ENCODE data around the gene ZBTB25. TPM values are rescaled to one million over a fixed set of nuclear protein-coding genes. Genes with fewer than 3 reads are reported as not detected.
A peak's percentile ranks its signal among the peaks of the same experiment; 100 is the strongest.

ZBTB25 gene
- polyA plus RNA-seq, 1 experiment: 6.1 TPM

DNA sequence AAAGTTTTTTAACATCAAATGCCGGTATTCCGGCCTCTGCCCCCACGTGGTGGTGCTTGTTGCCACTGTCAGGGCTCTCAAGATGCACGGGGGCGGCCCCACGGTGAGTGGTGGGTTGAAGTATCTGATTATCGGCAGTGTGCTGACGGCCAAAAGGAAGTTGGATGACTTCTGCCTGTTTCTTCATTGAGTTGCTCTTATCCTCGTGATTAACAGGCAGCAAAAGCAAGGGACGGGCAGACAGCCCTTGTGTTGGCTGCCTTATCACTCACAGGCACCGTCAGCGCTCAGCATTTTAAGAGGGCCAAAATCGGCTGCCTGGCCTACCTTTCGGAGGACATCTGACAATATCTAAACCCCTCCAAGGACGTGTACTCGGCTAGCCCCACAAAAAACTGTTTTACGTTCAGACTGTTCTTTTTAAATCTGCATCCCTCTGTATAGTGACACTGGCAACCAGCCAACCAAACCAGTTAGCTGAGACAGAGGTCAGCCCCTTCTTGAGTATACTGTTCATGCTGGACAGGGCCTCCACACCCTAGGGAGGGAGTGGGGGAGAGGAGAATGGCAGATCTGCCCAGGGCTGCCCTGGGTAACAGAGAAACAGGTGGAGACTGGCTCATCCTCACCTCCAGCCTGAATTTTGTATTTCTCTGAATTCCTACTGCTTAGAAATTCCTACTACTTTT lies 61.2 kb downstream of the ZBTB25 start:
- TF ChIP-seq, protein P1, sequence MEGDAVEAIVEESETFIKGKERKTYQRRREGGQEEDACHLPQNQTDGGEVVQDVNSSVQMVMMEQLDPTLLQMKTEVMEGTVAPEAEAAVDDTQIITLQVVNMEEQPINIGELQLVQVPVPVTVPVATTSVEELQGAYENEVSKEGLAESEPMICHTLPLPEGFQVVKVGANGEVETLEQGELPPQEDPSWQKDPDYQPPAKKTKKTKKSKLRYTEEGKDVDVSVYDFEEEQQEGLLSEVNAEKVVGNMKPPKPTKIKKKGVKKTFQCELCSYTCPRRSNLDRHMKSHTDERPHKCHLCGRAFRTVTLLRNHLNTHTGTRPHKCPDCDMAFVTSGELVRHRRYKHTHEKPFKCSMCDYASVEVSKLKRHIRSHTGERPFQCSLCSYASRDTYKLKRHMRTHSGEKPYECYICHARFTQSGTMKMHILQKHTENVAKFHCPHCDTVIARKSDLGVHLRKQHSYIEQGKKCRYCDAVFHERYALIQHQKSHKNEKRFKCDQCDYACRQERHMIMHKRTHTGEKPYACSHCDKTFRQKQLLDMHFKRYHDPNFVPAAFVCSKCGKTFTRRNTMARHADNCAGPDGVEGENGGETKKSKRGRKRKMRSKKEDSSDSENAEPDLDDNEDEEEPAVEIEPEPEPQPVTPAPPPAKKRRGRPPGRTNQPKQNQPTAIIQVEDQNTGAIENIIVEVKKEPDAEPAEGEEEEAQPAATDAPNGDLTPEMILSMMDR (IDR thresholded peaks at IDR 0.05; ENCODE audit: insufficient read depth, low read depth, low read length): no peak
- H3K4me3 ChIP-seq (ENCODE audit: low read depth, low read length): no peak overlapping the region
- H3K36me3 ChIP-seq (ENCODE audit: control insufficient read depth, insufficient read depth, low read length): peaks cover 3% of the 10 kb centered on the region
- no peaks in the 10 kb centered on the region for H3K27me3 ChIP-seq (ENCODE audit: control insufficient read depth, insufficient read depth, low read length)
- ChIA-PET CTCF (interaction anchor here (0.7 to 1.6 kb wide), 2 partner anchors 12 to 18 kb away, joined by 3 to 5 read pairs; no protein-coding TSS in a partner anchor), POLR2A (no interaction called here)
- DNase-seq (ENCODE audit: low read depth): no peak

DNA sequence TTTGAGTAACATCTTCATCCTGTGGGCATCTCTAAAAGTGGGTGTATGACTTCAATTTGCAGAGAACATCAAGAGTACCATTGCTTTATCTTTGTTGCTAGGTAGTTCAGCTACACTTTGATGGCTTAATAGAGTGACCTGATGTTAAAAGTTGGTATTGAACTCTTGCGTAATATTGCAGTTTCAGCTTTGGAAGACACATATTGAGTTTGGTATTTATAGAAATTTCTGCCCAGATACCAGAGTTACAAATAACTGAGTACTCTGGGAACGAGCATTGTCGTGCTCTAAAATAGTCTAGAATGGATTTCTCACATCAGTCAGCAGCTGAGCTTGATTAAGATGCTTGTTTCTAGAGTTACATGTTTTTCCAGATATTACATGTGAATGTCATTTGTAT lies 63.1 kb downstream of the ZBTB25 start:
- no peak for DNase-seq (ENCODE audit: low read depth)
- no peaks in the 10 kb centered on the region for H3K27me3 ChIP-seq (ENCODE audit: control insufficient read depth, insufficient read depth, low read length)
- TF ChIP-seq, protein P1 (IDR thresholded peaks at IDR 0.05; ENCODE audit: insufficient read depth, low read depth, low read length): no peak
- CTCF ChIA-PET: interaction anchor here (1.0 to 4.1 kb wide), 3 partner anchors 11 to 38 kb away, joined by 4 to 22 read pairs (median 5); no protein-coding TSS in a partner anchor
- POLR2A ChIA-PET: interaction anchor here (0.6 kb wide), 1 partner anchor 10 kb away, joined by 3 read pairs; no protein-coding TSS in a partner anchor
- H3K4me3 ChIP-seq (ENCODE audit: low read depth, low read length): no peak overlapping the region
- H3K36me3 ChIP-seq (ENCODE audit: control insufficient read depth, insufficient read depth, low read length): peaks cover 3% of the 10 kb centered on the region

GRCh38 chr14:64439141-64439540 lies 64.5 kb downstream of the ZBTB25 start:
- DNase-seq (ENCODE audit: low read depth): no peak
- POLR2A ChIA-PET: no interaction called here
- H3K4me3 ChIP-seq (ENCODE audit: low read depth, low read length): no peak overlapping the region
- TF ChIP-seq, protein P1 (IDR thresholded peaks at IDR 0.05; ENCODE audit: insufficient read depth, low read depth, low read length): no peak
- no peaks in the 10 kb centered on the region for H3K27me3 ChIP-seq (ENCODE audit: control insufficient read depth, insufficient read depth, low read length)
- CTCF ChIA-PET: interaction anchor here (0.6 to 4.1 kb wide), 2 partner anchors 10 to 14 kb away, joined by 3 to 22 read pairs; no protein-coding TSS in a partner anchor
- H3K36me3 ChIP-seq (ENCODE audit: control insufficient read depth, insufficient read depth, low read length): peaks cover 2% of the 10 kb centered on the region

- TF ChIP-seq, protein P1 (IDR thresholded peaks at IDR 0.05; ENCODE audit: insufficient read depth, low read depth, low read length): no peak
- H3K4me3 ChIP-seq (ENCODE audit: low read depth, low read length): no peak overlapping the region
- CTCF ChIA-PET: interaction anchor here (0.8 to 4.1 kb wide), 3 partner anchors 9 to 326 kb away, joined by 3 to 22 read pairs (median 4); no protein-coding TSS in a partner anchor
- no peaks in the 10 kb centered on the region; the same call in 1 of the 2 replicates for H3K36me3 ChIP-seq (ENCODE audit: control insufficient read depth, insufficient read depth, low read length)
- no peaks in the 10 kb centered on the region for H3K27me3 ChIP-seq (ENCODE audit: control insufficient read depth, insufficient read depth, low read length)
- peak; percentile 59 for DNase-seq (ENCODE audit: low read depth)
- POLR2A ChIA-PET: no interaction called here
These were observed 65.3 kb downstream of the ZBTB25 start for GRCh38 chr14:64438181-64438841.

DNA sequence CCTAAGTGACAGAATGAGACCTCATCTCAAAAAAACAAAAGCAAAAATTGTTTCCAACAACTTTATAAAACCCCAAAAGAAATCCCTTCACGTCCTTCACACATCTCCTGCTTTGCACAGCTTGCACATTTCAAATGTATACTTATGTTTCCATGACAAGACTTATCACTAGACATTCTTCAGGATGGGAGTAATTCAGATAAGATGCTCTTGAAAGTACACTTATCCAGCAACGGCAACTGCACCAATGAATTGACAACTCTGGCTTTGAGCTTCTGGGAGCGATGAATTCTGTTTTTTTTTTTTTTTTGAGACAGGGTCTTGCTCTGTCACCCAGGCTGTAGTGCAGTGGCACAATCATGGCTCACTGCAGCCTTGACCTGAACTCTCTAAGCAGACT lies 69.1 kb downstream of the ZBTB25 start:
- no peak for DNase-seq (ENCODE audit: low read depth)
- Histone ChIP-seq H3K4me3 (ENCODE audit: low read depth, low read length) (no peak overlapping the region), H3K27me3 (ENCODE audit: control insufficient read depth, insufficient read depth, low read length) (no peaks in the 10 kb centered on the region), H3K36me3 (ENCODE audit: control insufficient read depth, insufficient read depth, low read length) (no peaks in the 10 kb centered on the region; the same call in 1 of the 2 replicates)
- ChIA-PET CTCF (interaction anchor here (1.1 kb wide), 1 partner anchor 11 kb away, joined by 3 read pairs; no protein-coding TSS in a partner anchor), POLR2A (no interaction called here)
- TF ChIP-seq, protein P1 (IDR thresholded peaks at IDR 0.05; ENCODE audit: insufficient read depth, low read depth, low read length): no peak
